HepG2 (cell line): ENCODE data around the gene ZNF628. TPM values are rescaled to one million over a fixed set of nuclear protein-coding genes. Genes with fewer than 3 reads are reported as not detected.

Source experiments
- ATAD3A ChIP-seq: sonication (generic); formaldehyde crosslinking; IDR thresholded peaks from 2 replicates; pipeline ENCODE4 v1.4.0; 2020; ENCODE audit warnings: missing genetic modification reagents
- CREM ChIP-seq, 2 experiments: sonication (generic) in 1 of 2; formaldehyde crosslinking in 1 of 2; IDR thresholded peaks; 2 replicates each; pipeline versions ENCODE4 v1.4.0 to v1.6.1; 2016 to 2020; ENCODE audit warnings: antibody characterized with exemption in 1 of 2, mild to moderate bottlenecking in 1 of 2, missing genetic modification reagents in 1 of 2
- E2F5 ChIP-seq: sonication (generic); formaldehyde crosslinking; conservative IDR thresholded peaks from 2 replicates; pipeline ENCODE4 v1.4.0; 2020; ENCODE audit warnings: missing genetic modification reagents
- EZH2 ChIP-seq: conservative IDR thresholded peaks from 2 replicates; pipeline ENCODE4 v1.6.1; 2012; ENCODE audit warnings: mild to moderate bottlenecking, low read depth, low read length, moderate library complexity
- FIP1L1 ChIP-seq: fragments of 200-400 bp; formaldehyde crosslinking; IDR thresholded peaks from 2 replicates; pipeline ENCODE4 v1.6.1; 2018; ENCODE audit warnings: low read depth, mild to moderate bottlenecking, low read length, moderate library complexity, borderline replicate concordance; ENCODE audit not compliant: insufficient read depth
- GTF3A ChIP-seq: sonication (generic); formaldehyde crosslinking; conservative IDR thresholded peaks from 2 replicates; pipeline ENCODE4 v1.4.0; 2020; ENCODE audit warnings: mild to moderate bottlenecking, missing genetic modification reagents
- HDAC2 ChIP-seq: sonication (generic); formaldehyde crosslinking; IDR thresholded peaks from 2 replicates; pipeline ENCODE4 v1.4.0; 2020; ENCODE audit warnings: missing genetic modification reagents
- HMGA1 ChIP-seq: sonication (generic); formaldehyde crosslinking; conservative IDR thresholded peaks from 2 replicates; pipeline ENCODE4 v1.4.0; 2020; ENCODE audit warnings: missing genetic modification reagents
- HNRNPUL1 ChIP-seq: fragments of 200-400 bp; formaldehyde crosslinking; IDR thresholded peaks from 2 replicates; pipeline ENCODE4 v1.6.1; 2017; ENCODE audit warnings: low read depth, mild to moderate bottlenecking, low read length, moderate library complexity
- KAT7 ChIP-seq: IDR thresholded peaks from 2 replicates; pipeline ENCODE4 v1.6.1; 2018; ENCODE audit warnings: borderline replicate concordance, missing compliant biosample characterization
- KMT2A ChIP-seq: sonication (generic); formaldehyde crosslinking; IDR thresholded peaks from 2 replicates; pipeline ENCODE4 v1.4.0; 2020; ENCODE audit warnings: missing genetic modification reagents
- NFKB2 ChIP-seq: sonication (generic); formaldehyde crosslinking; IDR thresholded peaks from 2 replicates; pipeline ENCODE4 v1.4.0; 2020; ENCODE audit warnings: missing genetic modification reagents, borderline replicate concordance
- RBM39 ChIP-seq: fragments of 200-400 bp; formaldehyde crosslinking; IDR thresholded peaks from one replicate; pipeline ENCODE4 v1.6.1; 2018; ENCODE audit warnings: antibody characterized with exemption, mild to moderate bottlenecking, low read depth, low read length; ENCODE audit not compliant: poor library complexity, severe bottlenecking
- RFXANK ChIP-seq: IDR thresholded peaks from 2 replicates; pipeline ENCODE4 v1.6.1; 2016
- SATB2 ChIP-seq: sonication (generic); formaldehyde crosslinking; IDR thresholded peaks from 2 replicates; pipeline ENCODE4 v1.5.0; 2020; ENCODE audit warnings: missing genetic modification reagents
- SMARCE1 ChIP-seq: fragments of 450-650 bp; IDR thresholded peaks from 2 replicates; pipeline ENCODE4 v1.6.1; 2017; ENCODE audit warnings: borderline replicate concordance
- THAP11 ChIP-seq: IDR thresholded peaks from 2 replicates; pipeline ENCODE4 v1.6.1; 2016; ENCODE audit warnings: missing biosample characterization, missing genetic modification reagents
- ZFY ChIP-seq: sonication (generic); formaldehyde crosslinking; IDR thresholded peaks from 2 replicates; pipeline ENCODE4 v1.4.0; 2020; ENCODE audit warnings: missing genetic modification reagents
- ZHX2 ChIP-seq, 2 experiments: sonication (generic) in 1 of 2; formaldehyde crosslinking in 1 of 2; IDR thresholded peaks; 2 replicates each; pipeline versions ENCODE4 v1.6.1 to v1.9.0; 2014 to 2022; ENCODE audit warnings: antibody characterized with exemption in 1 of 2, borderline replicate concordance in 1 of 2, inconsistent platforms in 1 of 2, low read depth in 1 of 2, missing genetic modification reagents in 1 of 2
- ZNF10 ChIP-seq: sonication (generic); formaldehyde crosslinking; IDR thresholded peaks from 2 replicates; pipeline ENCODE4 v1.4.0; 2020; ENCODE audit warnings: mild to moderate bottlenecking, low read depth, missing genetic modification reagents, borderline replicate concordance
- ZNF44 ChIP-seq: sonication (generic); formaldehyde crosslinking; IDR thresholded peaks from 2 replicates; pipeline ENCODE4 v1.5.1; 2020; ENCODE audit warnings: mild to moderate bottlenecking, missing genetic modification reagents
- ZNF546 ChIP-seq: sonication (generic); formaldehyde crosslinking; conservative IDR thresholded peaks from 2 replicates; pipeline ENCODE4 v1.8.1; 2023; ENCODE audit warnings: mild to moderate bottlenecking, missing genetic modification reagents
- ZNF567 ChIP-seq: sonication (generic); formaldehyde crosslinking; IDR thresholded peaks from 2 replicates; pipeline ENCODE4 v1.8.1; 2023; ENCODE audit warnings: mild to moderate bottlenecking, missing genetic modification reagents, borderline replicate concordance
- ZSCAN29 ChIP-seq: sonication (generic); formaldehyde crosslinking; conservative IDR thresholded peaks from 2 replicates; pipeline ENCODE4 v1.4.0; 2020; ENCODE audit warnings: mild to moderate bottlenecking, missing genetic modification reagents
- polyA plus RNA-seq, 8 experiments: library from polyadenylated mRNA; depleted of rRNA in 3 of 8; stranded (reverse) in 7 of 8; unstranded in 1 of 8; fragments of >200 nt; fragmentation: Illumina TruSeq in 4 of 8; extraction: Trizol in 4 of 8; gene quantifications; 2 replicates each; pipeline versions ENCODE4 v1.2.1 to v1.2.3, GENCODE V29; 2011 to 2016; ENCODE audit warnings: low read depth in 4 of 8, missing spikeins in 1 of 8, mixed read lengths in 1 of 8; ENCODE audit not compliant: insufficient read depth in 1 of 8
- total RNA-seq, 5 experiments: library from RNA; depleted of rRNA; stranded (reverse); fragments of >200 nt; fragmentation: Illumina TruSeq; extraction: Trizol; gene quantifications; 2 replicates each; pipeline ENCODE4 v1.2.3, GENCODE V29; 2016; ENCODE audit warnings: low read depth in 1 of 5

Gene ZNF628
- total and polyA plus RNA-seq, 2 of the 13 experiments (the other 11 are each of a cell fraction or from before 2014, with no cell fraction given): 0.54 to 1.2 TPM

GRCh38 chr19:55461259-55461973 is 15.0 kb upstream of the ZNF628 start, which contains the start of gene ISOC2 (continued):
- no peak for TF ChIP-seq ZHX2 (IDR thresholded peaks at IDR 0.05; ENCODE audit: low read depth)
- TF ChIP-seq ZHX2 (CRISPR knock-in tag; IDR thresholded peaks at IDR 0.05; ENCODE audit: borderline replicate concordance): 0 out of 2 replicates have a peak, but pooled peaks have one; percentile 62
- TF ChIP-seq E2F5 (CRISPR knock-in tag): 0 out of 2 replicates have a peak, but pooled peaks have one; percentile 58
- peak; percentile 67 for TF ChIP-seq THAP11 (CRISPR knock-in tag)
- TF ChIP-seq SMARCE1: no peak
- TF ChIP-seq GTF3A (CRISPR knock-in tag): no peak
- TF ChIP-seq HMGA1 (CRISPR knock-in tag): no peak
- TF ChIP-seq ZNF10: no peak
- no peak for TF ChIP-seq FIP1L1
- peak; percentile 83 for TF ChIP-seq HDAC2 (CRISPR knock-in tag)
- 0 out of 2 replicates have a peak, but pooled peaks have one; percentile 60 for TF ChIP-seq ATAD3A (CRISPR knock-in tag)
- peak; percentile 74; the same call in 1 of the 2 replicates for TF ChIP-seq KAT7 (CRISPR knock-in tag)
- peak; percentile 46; the same call in 1 of the 2 replicates for TF ChIP-seq ZNF546 (CRISPR knock-in tag)
- peak; percentile 84; the same call in 1 of the 2 replicates for TF ChIP-seq NFKB2 (CRISPR knock-in tag)
- peak; percentile 84 for TF ChIP-seq ZNF567 (CRISPR knock-in tag)
- no peak for TF ChIP-seq ZSCAN29 (CRISPR knock-in tag)
- TF ChIP-seq ZNF44: no peak
- peak; percentile 95 for TF ChIP-seq HNRNPUL1
- no peak for TF ChIP-seq EZH2
- no peak for TF ChIP-seq KMT2A
- TF ChIP-seq SATB2 (CRISPR knock-in tag): no peak
- TF ChIP-seq ZFY (CRISPR knock-in tag): peak; percentile 81
- peak; percentile 83 for TF ChIP-seq RBM39
- TF ChIP-seq RFXANK (CRISPR knock-in tag): no peak; the same call in 1 of the 2 replicates
- TF ChIP-seq CREM (IDR thresholded peaks at IDR 0.05): peak; percentile 79
- no peak for TF ChIP-seq CREM (CRISPR knock-in tag; IDR thresholded peaks at IDR 0.05)
